GM11168 (cell line): ENCODE measurements around the gene RGMB.

ENCODE experiments used
- in situ Hi-C: fragments of 300-500 bp; cut with MboI; formaldehyde crosslinking; loops from one replicate; pipeline ENCODE4 v1.12.0; 2022; ENCODE audit warnings: low sequenced_read_pairs; ENCODE audit not compliant: unreplicated experiment

Gene RGMB

DNA sequence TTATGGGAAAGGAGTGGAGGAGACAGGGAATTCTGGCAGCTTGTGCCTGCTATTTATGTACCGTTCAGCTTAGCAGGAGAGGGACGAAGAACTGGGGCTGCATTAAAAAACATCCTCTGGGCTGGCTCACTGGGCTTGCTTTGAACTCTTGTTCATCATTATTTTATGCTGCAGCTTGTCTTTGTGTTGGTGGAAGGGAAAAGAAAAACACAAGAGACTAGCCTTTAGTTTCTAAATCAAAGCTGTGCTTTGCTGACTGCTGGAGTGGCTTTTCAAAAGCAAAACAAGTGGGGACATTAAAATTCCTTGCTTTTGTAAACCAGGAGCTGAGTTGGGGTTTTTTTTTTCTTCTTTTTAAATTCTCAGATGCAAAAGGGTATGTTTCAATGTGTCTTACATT, 5.9 kb upstream of the RGMB start:
- in situ Hi-C loops: no loop called here

DNA sequence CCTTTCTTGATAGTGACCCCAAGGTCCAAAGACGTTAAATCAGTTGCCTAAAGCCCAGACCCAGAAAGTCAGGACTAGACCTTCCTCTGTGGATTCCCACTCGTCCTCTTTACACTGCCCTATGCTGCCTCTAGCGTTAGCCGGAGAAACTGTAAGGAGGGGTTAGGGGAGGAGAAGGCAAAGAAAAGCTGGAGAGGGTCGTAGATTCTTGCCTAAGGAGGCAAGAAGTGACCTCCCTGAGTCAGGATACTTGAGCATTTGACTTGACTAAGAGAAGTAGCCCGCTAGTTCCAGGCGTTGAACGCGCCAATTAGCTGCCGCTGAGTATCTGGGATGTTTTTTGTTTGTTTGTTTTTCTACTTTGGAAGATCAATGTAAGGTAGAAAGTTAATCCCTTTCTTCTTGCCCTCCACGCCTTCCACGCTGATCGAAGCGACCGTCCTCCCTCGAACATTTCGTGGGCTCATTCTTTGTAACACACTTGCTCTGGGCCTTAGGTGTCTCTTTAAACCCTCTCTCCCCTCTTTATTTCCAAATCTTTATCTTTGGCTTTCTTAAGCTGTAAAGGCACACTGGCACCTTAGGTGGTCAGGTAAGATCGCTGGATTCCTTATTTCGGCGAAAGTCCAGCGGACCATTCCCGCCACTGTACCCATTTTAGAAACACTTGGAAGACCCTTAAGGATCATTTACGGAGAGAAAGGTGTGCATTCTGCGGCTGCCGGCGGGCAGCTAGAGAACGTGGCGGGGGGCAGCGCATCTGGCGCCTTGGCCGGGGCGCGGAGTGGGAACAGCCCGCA, 5.1 kb upstream of the RGMB start:
- in situ Hi-C loops: no loop called here

DNA sequence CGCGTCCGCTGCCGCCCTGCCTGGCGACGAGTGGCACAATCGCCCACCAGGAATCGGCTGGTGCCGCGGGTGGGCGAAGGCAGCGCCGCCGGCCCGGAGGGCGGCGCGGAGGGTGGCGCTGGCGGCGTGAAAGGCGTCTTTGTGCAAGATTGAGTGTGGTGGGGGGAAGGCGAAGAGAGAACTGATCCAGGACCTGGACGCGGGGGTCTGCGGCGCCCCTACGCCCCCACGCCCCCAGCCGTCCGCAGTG, 4.6 kb upstream of the RGMB start:
- in situ Hi-C loops: no loop called here

GRCh38 chr5:98769210-98769958, 4.1 kb upstream of the RGMB start:
- in situ Hi-C loops: no loop called here

DNA sequence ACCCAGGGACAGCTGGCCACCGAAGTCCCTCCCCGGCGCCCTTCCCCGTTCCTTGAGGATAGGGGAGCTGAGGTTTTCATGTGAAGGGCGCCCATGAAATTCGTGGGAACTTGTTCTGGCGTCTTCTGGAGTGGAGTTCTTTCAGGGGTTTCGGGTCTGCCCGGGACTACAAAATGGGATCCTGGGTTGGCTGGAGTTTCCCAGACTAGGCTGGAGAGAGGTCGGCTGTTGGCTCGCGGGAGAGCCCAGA, 3.6 kb upstream of the RGMB start:
- in situ Hi-C loops: loop anchor here (10.0 kb wide), 1 partner anchor 265 kb away; no protein-coding TSS in a partner anchor

- in situ Hi-C loops: loop anchor here (10.0 kb wide), 1 partner anchor 264 kb away; no protein-coding TSS in a partner anchor
These were observed 3.1 kb upstream of the RGMB start for GRCh38 chr5:98770209-98770910.

GRCh38 chr5:98770911-98771322, 2.5 kb upstream of the RGMB start:
- in situ Hi-C loops: loop anchor here (10.0 kb wide), 1 partner anchor 264 kb away; no protein-coding TSS in a partner anchor

GRCh38 chr5:98771382-98772109, 1.9 kb upstream of the RGMB start:
- in situ Hi-C loops: loop anchor here (10.0 kb wide), 1 partner anchor 263 kb away; no protein-coding TSS in a partner anchor

DNA sequence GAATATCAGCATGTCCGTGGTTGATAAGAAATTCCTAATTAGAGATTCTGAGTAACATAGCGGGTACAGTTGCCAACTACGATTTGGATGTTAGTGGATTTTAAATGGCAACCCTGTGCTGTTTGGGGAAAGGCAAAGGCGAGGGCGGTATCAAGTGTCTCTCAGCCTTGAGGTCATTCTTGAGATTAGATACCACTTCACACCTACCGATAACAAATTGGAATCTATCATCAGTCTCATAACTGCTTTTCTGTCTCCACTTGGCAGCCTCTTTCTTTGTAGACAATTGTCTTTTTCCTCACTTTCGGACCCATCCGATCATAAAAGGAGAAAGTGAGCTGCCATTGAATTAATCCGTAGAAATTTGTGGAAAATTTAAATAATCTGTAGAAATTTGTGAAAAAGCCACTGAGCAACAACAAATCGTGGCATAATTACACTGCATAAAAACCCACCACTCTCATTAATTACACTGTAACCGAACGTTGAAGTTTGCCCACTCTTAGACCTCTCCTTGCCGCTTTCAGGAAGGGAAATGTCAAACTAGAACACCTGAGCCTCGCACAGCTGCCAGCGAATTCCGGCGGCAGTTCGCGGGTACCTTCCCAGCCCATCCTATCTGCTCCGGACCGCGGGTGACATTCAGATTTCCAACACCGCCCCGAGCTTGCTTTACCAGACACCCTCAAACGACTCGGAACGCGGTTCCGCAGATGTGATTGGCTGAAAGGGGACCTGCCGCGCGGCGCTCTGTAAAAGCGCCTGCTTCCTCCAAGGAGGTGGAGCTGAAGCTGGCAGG, 849 bp upstream of the RGMB start:
- in situ Hi-C loops: loop anchor here (10.0 kb wide), 1 partner anchor 262 kb away; no protein-coding TSS in a partner anchor

GRCh38 chr5:98773214-98773463, 324 bp upstream of the RGMB start:
- in situ Hi-C loops: loop anchor here (10.0 kb wide), 1 partner anchor 262 kb away; no protein-coding TSS in a partner anchor

GRCh38 chr5:98774192-98775033, 950 bp downstream of the RGMB start:
- in situ Hi-C loops: loop anchor here (10.0 kb wide), 1 partner anchor 260 kb away; no protein-coding TSS in a partner anchor

GRCh38 chr5:98775246-98776065, 2.0 kb downstream of the RGMB start:
- in situ Hi-C loops: loop anchor here (10.0 kb wide), 1 partner anchor 259 kb away; no protein-coding TSS in a partner anchor

DNA sequence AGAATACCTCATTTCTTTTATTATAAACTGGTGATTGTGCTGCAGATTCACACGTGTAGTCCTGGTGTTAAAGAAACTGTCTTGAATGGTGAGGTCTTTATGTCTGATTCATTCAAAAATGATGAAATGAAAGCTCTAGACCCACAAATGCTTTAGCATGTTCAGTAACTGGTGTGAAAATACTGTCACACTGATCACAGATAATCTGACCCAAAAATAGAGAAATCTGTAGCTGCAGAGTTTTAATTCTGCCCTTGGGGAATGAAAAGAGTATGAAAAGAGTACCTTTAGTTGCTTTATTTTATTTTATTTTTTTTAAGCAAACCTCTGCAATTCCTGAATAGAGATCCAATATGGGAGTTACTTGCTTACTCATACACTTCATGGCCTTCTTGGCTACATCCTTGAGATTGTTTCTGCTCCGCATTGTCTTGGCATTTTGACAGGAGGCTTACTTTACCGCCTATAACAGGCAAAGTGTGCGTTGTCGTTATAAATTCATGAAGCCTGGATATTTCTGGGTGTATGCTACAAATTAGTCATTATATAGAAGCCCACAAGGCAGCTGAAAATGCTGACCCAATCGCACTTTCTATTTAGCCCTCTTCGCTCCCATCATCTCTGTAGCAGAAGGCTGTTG, 2.7 kb downstream of the RGMB start:
- in situ Hi-C loops: loop anchor here (10.0 kb wide), 1 partner anchor 259 kb away; no protein-coding TSS in a partner anchor

DNA sequence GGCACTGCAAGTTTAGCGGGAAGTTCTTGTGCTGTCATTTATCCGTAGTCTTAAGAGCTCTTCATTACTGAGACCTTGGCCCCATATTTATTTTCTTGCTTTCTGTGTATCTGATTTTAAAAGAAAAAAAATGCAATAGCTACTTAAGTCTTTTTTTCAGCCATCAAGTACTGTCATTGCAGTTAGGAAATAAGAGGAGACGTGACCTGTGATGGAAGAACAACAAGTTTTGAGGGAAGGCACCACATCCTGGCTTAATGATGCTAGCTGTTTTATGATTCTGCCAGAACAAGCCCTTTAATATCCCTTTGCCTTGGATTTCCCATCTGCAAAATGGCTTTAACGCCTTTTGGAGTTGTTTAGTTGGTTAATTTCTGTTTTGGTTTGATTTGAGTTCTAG, 3.8 kb downstream of the RGMB start:
- in situ Hi-C loops: loop anchor here (10.0 kb wide), 1 partner anchor 258 kb away; no protein-coding TSS in a partner anchor

GRCh38 chr5:98779264-98779877, 5.9 kb downstream of the RGMB start:
- in situ Hi-C loops: loop anchor here (10.0 kb wide), 1 partner anchor 255 kb away; no protein-coding TSS in a partner anchor

DNA sequence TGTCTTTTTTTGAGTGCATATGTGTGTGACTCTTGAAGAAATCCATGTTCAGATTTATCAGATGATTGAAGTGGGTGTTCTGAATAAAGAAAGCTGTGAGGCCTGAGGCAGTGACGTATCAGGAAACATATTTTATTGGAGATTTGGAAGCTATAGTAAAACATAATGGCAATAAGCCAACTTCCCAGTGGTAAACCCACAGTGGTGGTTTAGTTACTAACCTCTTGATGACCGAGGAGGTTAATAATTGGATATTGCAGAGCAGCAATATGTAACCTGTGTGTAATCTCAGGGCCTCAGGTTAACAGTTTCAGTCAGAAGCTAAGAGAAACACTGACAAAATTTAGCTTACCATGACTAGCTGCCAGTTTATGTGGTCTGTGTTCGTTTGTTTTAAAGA, 6.9 kb downstream of the RGMB start:
- in situ Hi-C loops: no loop called here

DNA sequence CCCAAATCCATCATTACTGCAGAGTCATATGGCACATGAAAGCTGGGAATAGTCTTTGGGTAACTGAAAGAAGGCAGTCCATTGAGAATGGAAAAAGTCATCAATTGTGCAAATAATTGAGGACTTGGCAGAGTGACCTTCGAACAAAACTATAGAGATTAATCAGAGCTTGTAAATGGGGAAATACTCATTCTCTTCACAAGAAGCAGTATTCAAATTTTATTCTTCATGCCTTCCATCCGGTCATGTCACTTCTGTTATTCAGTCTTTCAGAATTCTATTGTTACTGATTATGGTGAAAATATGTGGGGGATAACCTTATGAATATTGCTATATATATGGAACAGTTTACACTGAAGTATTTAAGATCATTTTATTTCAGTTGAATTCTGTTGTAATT, 8.1 kb downstream of the RGMB start:
- in situ Hi-C loops: no loop called here
